ELR (cell line): ENCODE results near the gene PRPSAP2.
"Not testable (repeated sequence)": the region's sequence is repeated elsewhere in the genome, so short reads cannot be mapped to it uniquely, and the experiment has no call there.

Experiments
- DNase-seq: peaks from one replicate; pipeline ENCODE4 v3.0.0-alpha.2; 2015; ENCODE audit warnings: low read depth

Gene PRPSAP2

GRCh38 chr17:18857864-18858566, at the start of gene PRPSAP2:
TSS of gene PRPSAP2 (plus strand) at chr17:18858131. CDS start at chr17:18865834, 7,703 bp downstream.
- DNase-seq = peak; percentile 98

DNA sequence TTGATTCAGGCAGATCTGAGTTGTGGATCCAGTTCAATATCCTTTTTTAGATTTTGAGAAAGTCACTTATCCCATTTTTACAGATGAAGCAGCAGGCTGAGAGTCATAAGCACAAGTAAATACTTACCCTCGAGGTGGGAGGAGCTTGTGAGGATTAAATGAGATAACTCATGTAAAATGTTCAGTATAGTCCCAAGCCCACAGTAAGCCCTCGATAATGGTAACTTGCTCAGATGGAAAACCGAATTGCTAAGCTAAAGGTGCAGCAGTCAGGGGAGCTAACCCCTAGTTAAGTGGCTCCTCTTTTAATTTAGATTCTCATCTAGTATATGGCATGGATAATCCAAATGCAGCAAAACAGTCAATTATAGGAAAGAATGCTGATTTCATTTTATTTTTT, 42.0 kb upstream of the PRPSAP2 start:
- not testable (repeated sequence) for DNase-seq

- peak; percentile 82 for DNase-seq
These were observed 41.2 kb upstream of the PRPSAP2 start for GRCh38 chr17:18816489-18817371.

- peak; percentile 32 for DNase-seq
These were observed 36.5 kb upstream of the PRPSAP2 start for GRCh38 chr17:18821430-18821829.

DNA sequence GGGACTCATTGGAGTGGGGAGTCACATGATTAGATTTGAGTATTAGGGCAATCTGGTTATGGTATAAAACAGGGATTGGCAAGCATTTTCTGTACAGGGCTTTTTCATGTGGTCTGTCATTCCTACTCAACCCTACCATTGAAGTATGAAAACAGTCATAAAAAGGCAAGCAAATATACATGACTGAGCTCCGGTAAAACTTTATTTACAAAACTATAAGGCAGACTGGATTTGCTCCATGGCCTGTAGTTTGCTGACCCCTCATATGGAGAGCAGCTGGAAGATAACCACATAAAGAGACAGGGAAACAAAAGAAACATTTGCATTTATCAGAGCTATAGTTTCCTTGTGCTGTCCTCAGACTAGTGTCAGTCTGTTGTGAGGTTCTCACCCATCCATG, 30.3 kb upstream of the PRPSAP2 start:
- DNase-seq = not testable (repeated sequence)

DNA sequence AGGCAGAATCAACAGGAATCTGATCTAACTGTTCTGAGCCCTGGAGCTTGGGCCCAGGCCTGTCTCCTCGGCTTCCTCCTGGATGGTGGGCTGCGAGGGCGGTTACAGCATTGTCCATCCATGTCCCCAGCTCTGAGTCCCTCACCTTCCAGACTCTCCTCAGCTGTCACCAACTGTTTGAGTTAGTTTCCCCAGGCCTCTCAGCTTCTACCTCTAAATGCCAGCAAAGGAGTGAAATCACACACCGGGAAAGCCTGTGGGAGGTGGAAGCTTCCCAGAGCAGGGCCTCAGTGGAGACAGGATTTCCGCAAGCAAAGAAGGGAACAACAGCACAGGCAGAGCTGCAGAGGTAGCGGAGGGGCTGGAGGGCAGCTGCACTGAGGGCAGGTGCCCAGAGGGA, 9.4 kb upstream of the PRPSAP2 start:
- no peak for DNase-seq

- DNase-seq = no peak
These were observed 7.3 kb upstream of the PRPSAP2 start for GRCh38 chr17:18850679-18851078.

DNA sequence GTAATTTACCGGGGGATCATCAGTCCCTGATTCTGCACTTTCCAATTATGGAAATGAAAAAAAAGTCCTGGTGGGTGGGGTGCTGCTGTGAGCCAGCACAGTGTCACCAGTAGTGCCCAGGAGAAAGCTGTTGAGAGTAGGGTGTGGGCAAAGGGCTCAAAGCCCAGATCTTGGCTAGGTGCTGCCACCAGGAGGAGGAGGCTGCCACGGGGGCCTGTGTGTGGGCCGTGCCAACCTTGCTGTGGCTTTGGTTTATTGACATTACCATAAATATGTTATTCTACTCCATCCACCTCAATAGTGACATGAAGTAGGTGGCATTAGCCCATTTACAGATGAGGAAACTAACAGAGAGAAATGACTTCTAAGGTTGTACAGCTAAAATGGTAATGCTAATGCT, 6.7 kb upstream of the PRPSAP2 start:
- DNase-seq = no peak

GRCh38 chr17:18854956-18855355, 3.0 kb upstream of the PRPSAP2 start:
- DNase-seq = no peak

DNA sequence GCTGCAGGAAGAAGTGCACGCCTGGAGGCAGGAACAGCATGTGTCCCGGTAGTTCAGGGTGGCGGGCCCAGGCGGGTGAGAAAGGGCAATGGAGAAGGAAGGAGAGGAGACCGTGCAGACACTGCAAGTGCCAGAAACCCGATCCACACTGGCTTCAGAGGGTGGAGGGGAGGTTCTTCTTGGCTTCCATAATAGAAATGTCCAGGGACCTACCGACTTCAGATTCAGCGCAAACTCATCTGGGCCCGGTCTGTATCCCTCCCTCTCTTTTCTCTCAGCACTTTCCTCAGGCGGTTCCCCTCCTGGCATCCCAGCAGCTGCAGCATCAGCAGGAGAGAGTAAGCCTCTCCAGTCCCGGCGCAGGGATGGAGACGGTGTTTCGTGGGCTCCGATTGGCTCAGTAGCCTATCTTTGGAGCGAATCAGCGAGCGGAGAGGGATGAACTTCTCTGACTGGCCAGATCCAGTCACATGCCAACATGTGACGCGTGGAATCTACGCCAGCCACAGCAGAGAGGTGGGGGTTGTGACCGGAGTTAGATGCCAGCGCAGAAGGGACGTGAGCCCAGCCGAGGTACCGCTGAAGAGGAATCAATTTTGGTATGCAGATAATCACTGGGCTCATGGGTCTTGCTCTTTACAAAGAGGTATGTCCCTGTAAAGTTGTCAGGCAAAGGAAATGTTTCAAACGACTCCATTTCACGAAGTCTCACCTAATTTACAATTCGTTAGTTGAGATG, 1.9 kb upstream of the PRPSAP2 start:
- peak; percentile 96 for DNase-seq

GRCh38 chr17:18856570-18856915, 1.4 kb upstream of the PRPSAP2 start:
- peak; percentile 20 for DNase-seq

GRCh38 chr17:18858567-18859245, 775 bp downstream of the PRPSAP2 start:
- peak; percentile 16 for DNase-seq

- peak; percentile 50 for DNase-seq
These were observed 1.3 kb downstream of the PRPSAP2 start for GRCh38 chr17:18859256-18859655.

- peak; percentile 56 for DNase-seq
These were observed 2.4 kb downstream of the PRPSAP2 start for GRCh38 chr17:18860161-18860972.

DNA sequence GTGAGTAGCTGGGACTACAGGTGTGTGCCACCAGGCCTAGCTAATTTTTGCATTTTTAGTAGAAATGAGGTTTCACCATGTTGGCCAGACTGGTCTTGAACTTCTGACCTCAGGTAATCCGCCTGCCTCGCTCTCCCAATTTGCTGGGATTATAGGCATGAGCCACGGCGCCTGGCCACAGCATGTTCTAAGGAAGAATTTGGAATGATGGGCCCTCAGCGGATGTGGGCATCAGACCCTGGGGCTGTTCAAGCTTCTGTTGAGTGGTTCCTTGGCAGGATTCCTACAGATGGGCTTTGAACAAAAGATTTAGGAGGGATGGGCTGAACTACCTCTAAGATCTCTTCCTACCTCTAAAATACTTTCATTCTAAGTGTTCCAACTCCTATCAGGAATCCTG, 4.1 kb downstream of the PRPSAP2 start:
- DNase-seq = no peak

- not testable (repeated sequence) for DNase-seq
These were observed 7.1 kb downstream of the PRPSAP2 start for GRCh38 chr17:18864996-18865395.

DNA sequence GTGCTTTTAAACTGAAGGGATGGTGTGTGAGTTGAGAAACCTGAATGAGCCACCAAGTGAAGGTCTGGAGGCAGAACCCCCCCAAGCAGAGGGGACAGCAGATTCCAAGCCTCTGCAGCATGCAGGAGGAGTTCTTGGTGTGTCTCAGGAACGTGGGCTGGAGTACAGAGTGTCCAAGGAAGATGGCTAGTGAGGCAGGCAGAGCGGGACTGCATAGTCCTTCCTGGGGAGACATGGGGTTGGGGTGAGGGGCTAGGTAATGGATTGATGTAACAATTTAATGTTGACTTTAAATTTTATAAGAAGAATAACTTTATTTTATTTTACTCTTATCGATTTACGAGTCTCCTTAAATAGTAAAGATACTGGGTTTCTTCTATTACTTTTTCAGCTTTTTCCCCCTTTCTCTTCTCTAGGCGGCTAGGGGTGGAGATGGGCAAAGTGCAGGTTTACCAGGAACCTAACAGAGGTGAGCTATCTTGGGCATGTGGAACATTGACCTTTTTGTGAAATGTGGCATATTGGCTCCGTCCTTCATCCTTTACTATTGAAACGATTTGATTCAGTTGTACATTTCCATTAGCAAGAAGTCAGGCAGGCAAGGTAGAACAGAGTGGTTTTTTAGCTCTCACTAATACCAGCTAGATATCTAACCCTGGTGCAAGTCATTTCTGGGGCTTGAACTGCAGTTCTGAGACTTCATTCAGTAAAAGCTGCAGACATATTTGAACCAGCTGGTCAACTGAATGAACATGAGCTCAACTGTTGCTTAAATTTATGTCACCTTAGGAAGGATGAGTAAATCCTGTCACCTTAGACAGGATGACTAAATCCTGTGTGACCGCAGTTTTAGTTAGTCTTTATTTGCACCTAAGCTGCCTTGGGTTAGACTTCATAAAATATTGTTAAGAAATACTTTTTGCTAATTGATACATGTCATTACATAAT, 9.2 kb downstream of the PRPSAP2 start:
- DNase-seq = no peak

GRCh38 chr17:18877104-18877645, 19.2 kb downstream of the PRPSAP2 start:
- DNase-seq = peak; percentile 62

- DNase-seq = no peak
These were observed 30.9 kb downstream of the PRPSAP2 start for GRCh38 chr17:18888766-18889290.
